OCI-LY1 (cell line): ENCODE data around the gene ANKRD34A.

Experiments
- CTCF ChIP-seq: fragments of 200-600 bp; sonication (generic), shearing (Covaris generic); IDR thresholded peaks from 2 replicates; pipeline ENCODE4 v1.5.1; 2017; ENCODE audit warnings: mild to moderate bottlenecking, antibody characterized with exemption, low read length, moderate library complexity, mixed read lengths
- EZH2 ChIP-seq: fragments of 200-600 bp; sonication (generic), shearing (Covaris generic); IDR thresholded peaks from 2 replicates; pipeline ENCODE4 v1.8.0; 2017; ENCODE audit warnings: borderline replicate concordance, mixed run types, mild to moderate bottlenecking, antibody characterized with exemption, low read length, moderate library complexity, mixed read lengths

GRCh38 chr1:145979746-145980456, 15.5 kb upstream of the ANKRD34A start:
- no peak for TF ChIP-seq CTCF
- no peak for TF ChIP-seq EZH2
